ENCODE data around the gene EYS. TPM values are rescaled to one million over a fixed set of nuclear protein-coding genes. Genes with fewer than 3 reads are reported as not detected.

The EYS gene
- total RNA-seq, 2 donors from 2014 or later: not detected

- no peaks in the 10 kb centered on the region for H3K9me3 ChIP-seq
- H3K4me1 ChIP-seq: peaks cover 0 to 37% of the 10 kb centered on the region in 2 donors
- TF ChIP-seq, protein P1, sequence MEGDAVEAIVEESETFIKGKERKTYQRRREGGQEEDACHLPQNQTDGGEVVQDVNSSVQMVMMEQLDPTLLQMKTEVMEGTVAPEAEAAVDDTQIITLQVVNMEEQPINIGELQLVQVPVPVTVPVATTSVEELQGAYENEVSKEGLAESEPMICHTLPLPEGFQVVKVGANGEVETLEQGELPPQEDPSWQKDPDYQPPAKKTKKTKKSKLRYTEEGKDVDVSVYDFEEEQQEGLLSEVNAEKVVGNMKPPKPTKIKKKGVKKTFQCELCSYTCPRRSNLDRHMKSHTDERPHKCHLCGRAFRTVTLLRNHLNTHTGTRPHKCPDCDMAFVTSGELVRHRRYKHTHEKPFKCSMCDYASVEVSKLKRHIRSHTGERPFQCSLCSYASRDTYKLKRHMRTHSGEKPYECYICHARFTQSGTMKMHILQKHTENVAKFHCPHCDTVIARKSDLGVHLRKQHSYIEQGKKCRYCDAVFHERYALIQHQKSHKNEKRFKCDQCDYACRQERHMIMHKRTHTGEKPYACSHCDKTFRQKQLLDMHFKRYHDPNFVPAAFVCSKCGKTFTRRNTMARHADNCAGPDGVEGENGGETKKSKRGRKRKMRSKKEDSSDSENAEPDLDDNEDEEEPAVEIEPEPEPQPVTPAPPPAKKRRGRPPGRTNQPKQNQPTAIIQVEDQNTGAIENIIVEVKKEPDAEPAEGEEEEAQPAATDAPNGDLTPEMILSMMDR (IDR thresholded peaks at IDR 0.05): no peak
- H3K4me3 ChIP-seq: no peak overlapping the region
- no peaks in the 10 kb centered on the region for H3K36me3 ChIP-seq
- no peaks in the 10 kb centered on the region for H3K27me3 ChIP-seq
- DNase-seq (ENCODE audit: low spot score): no peak
- no peak overlapping the region for H3K27ac ChIP-seq
Observed at GRCh38 chr6:63676412-63677114, 2030.5 kb downstream of the EYS start.

DNA sequence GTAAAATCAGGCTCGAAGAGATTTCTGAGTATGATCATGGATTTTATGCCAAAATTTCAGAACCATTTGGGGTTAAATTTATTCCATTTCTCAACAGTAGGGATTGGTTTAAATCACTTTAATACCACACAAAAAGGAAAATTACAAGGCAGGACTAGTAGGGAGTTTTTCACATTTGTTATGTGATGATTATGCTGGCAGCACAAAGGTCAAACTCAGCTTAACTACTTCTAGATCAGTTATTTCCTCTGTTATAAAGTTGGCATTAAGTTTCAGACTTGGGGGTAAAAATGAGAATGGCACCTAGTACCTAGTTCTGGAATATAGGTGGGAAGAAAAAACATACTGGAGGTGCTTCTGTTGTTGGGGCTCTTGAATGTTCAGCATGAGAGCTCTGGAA lies 2031.9 kb downstream of the EYS start:
- H3K4me3 ChIP-seq: no peak overlapping the region
- H3K9me3 ChIP-seq: no peaks in the 10 kb centered on the region
- no peaks in the 10 kb centered on the region for H3K27me3 ChIP-seq
- TF ChIP-seq, protein P1 (IDR thresholded peaks at IDR 0.05): no peak
- H3K4me1 ChIP-seq: peaks cover 0 to 32% of the 10 kb centered on the region in 2 donors
- DNase-seq (ENCODE audit: low spot score): no peak
- no peaks in the 10 kb centered on the region for H3K36me3 ChIP-seq
- no peak overlapping the region for H3K27ac ChIP-seq

GRCh38 chr6:63674635-63675034 lies 2032.4 kb downstream of the EYS start:
- TF ChIP-seq, protein P1 (IDR thresholded peaks at IDR 0.05): no peak
- H3K4me1 ChIP-seq: peaks cover 0 to 32% of the 10 kb centered on the region in 2 donors
- no peak overlapping the region for H3K27ac ChIP-seq

GRCh38 chr6:63673692-63674091 lies 2033.3 kb downstream of the EYS start:
- peaks cover 0 to 32% of the 10 kb centered on the region in 2 donors for H3K4me1 ChIP-seq
- H3K4me3 ChIP-seq: no peak overlapping the region

More at GRCh38 chr6:63674635-63675034, 2032.4 kb downstream of the EYS start:
- Histone ChIP-seq H3K4me3 (no peak overlapping the region), H3K9me3 (no peaks in the 10 kb centered on the region), H3K27me3 (no peaks in the 10 kb centered on the region), H3K36me3 (no peaks in the 10 kb centered on the region)
- no peak for DNase-seq (ENCODE audit: low spot score)

DNA sequence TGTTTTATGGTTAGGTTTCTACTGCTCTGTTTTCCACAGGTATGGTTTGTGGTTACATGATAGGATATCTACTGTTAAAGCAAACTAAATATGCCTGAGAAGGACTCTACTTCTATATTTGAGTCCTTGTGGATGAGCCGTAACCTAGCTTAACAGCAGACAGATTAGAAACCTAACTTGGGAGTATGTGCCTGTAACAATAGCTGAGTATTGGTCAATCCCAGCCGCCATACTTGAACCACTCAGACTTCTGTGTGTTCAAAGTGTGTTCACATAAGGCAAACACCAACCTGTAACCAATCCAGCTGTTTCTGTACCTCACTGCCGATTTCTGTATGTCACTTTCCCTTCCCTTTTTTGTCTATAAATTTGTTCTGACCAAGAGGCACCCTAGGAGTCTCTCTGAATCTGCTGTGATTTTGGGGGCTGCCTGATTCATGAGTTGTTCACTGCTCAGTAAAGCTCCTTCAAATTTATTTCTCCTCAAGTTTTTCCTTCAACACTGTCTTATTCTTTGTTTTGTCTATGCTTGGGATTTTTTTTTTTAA lies 2034.4 kb downstream of the EYS start:
- Histone ChIP-seq H3K27me3 (no peaks in the 10 kb centered on the region), H3K4me1 (peaks cover 0 to 32% of the 10 kb centered on the region in 2 donors), H3K9me3 (no peaks in the 10 kb centered on the region), H3K4me3 (no peak overlapping the region), H3K36me3 (no peaks in the 10 kb centered on the region), H3K27ac (no peak overlapping the region)
- TF ChIP-seq, protein P1 (IDR thresholded peaks at IDR 0.05): no peak
- DNase-seq (ENCODE audit: low spot score): no peak

More at GRCh38 chr6:63673692-63674091, 2033.3 kb downstream of the EYS start:
- no peaks in the 10 kb centered on the region for H3K36me3 ChIP-seq
- H3K27ac ChIP-seq: no peak overlapping the region
- DNase-seq (ENCODE audit: low spot score): no peak
- TF ChIP-seq, protein P1 (IDR thresholded peaks at IDR 0.05): no peak
- no peaks in the 10 kb centered on the region for H3K9me3 ChIP-seq
- H3K27me3 ChIP-seq: no peaks in the 10 kb centered on the region

All from right atrium auricular region (tissue), 2 donors.